G401.6 (cell line): ENCODE data around the gene SAT1.
A peak's percentile ranks its signal among the peaks of the same experiment; 100 is the strongest.

Experiments
- FAIRE-seq: peaks from 2 replicates; lab custom pipeline; 2012; peaks lifted over from hg19 to GRCh38; lab: Jason Lieb, UNC

The SAT1 gene

DNA sequence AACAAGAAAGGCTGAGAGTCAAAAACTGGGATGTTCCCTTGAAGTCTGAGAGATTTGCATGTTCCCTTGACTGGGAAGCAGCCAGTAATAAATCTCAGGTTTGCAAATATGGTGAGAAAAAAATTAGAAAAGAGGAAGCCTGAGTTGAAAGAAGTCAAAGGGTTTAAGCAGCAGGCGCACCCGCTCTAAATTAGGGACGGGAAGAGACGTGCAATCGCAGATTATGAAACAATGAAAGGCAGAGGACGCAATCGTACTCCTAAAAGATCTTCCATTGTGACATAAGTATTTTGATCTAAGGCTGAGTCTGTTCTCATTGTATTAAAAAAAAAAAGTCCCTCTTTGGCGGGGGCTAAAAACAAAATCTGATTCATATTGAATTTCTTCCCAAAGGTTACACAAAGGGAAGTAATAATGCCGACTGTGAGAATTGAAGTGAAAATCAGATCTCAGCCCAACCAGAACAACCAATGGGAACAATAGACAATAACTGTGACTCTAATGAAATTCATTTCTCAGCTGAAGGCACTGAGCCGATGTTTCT, 28.2 kb downstream of the SAT1 start:
- FAIRE-seq: peak; percentile 77

- FAIRE-seq: no peak
These were observed 28.7 kb downstream of the SAT1 start for GRCh38 chrX:23811656-23812055.

DNA sequence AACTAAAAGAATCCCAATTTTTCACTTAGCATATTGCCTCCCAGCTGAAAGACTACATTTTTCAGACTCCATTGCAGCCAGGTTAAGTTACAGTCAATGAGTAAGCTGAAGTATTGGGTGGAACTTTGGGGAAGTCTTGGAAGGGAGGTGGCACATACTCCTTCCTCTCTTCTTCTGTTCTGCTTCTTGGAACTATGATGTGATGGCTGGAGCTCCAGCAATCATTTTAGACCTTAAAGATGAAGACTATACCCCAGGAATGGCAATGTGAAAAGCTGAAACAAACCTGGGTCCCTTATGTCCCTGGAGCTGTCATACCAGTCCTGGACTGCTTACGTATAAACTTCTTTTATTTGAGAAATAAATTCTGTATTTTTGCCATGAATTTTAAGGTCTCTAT, 30.8 kb downstream of the SAT1 start:
- no peak for FAIRE-seq

DNA sequence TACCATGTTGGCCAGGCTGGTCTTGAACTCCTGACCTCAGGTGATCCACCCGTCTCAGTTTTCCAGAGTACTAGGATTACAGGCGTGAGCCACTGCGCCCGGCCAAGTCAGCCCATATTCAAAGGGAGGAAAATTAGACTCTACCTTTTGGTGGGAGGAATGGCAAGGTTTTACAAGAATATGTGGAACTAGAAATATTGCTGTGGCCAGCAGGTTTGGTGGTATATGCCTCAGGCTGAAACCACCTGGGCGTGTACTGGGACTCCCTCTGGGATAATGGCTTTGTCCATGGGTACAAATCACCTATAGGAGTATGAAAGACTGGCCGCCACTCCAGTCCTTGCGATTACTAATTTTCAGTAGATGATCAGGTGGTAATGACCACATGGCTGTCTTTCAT, 32.4 kb downstream of the SAT1 start:
- no peak for FAIRE-seq

- no peak for FAIRE-seq
These were observed 33.2 kb downstream of the SAT1 start for GRCh38 chrX:23816179-23816578.

- no peak for FAIRE-seq
These were observed 35.0 kb downstream of the SAT1 start for GRCh38 chrX:23817979-23818336.

GRCh38 chrX:23819385-23820234, 36.6 kb downstream of the SAT1 start:
- no peak for FAIRE-seq

GRCh38 chrX:23820235-23820782, 37.3 kb downstream of the SAT1 start:
- no peak for FAIRE-seq

- no peak for FAIRE-seq
These were observed 38.9 kb downstream of the SAT1 start for GRCh38 chrX:23821847-23822246.

DNA sequence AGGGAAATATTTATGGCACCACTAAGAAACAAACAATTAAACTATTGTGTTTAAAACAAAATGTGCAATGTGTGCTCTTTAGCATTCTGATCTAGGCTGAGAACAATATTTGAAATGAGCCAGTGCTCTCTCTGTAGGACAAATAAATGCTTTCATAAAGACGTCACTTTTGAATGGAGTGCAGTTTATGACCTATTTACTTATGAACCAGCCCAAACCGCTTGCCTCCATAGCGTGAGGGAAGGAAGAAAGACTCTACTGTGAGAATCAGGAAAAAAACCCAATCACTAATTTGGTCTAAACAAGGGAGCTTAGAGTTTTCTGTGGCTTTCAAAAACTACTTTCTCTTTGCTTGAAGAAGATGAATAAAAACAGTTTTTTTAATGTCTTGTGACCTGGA, 39.4 kb downstream of the SAT1 start:
- FAIRE-seq: peak; percentile 23

DNA sequence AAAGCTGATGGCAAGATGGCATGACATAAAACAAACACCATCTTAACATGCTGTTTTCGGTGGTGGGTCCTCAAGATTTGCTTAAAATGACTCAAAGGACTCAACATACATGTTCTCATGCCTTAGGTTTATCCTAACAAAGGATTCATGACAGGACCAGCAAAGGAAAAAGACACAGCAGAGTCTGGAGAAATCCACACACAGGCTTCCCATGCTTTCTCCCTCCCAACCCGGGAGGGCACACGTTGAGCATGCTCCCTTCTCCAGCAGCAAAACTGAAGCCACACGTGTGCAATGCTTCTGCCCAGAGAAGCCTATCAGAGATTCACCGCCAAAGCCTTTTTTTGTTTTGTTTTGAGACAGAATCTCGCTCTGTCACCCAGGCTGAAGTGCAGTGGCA, 39.9 kb downstream of the SAT1 start:
- no peak for FAIRE-seq

- no peak for FAIRE-seq
These were observed 42.7 kb downstream of the SAT1 start for GRCh38 chrX:23825675-23826074.

GRCh38 chrX:23826216-23826615, 43.2 kb downstream of the SAT1 start:
- no peak for FAIRE-seq

GRCh38 chrX:23826653-23827052, 43.7 kb downstream of the SAT1 start:
- no peak for FAIRE-seq

DNA sequence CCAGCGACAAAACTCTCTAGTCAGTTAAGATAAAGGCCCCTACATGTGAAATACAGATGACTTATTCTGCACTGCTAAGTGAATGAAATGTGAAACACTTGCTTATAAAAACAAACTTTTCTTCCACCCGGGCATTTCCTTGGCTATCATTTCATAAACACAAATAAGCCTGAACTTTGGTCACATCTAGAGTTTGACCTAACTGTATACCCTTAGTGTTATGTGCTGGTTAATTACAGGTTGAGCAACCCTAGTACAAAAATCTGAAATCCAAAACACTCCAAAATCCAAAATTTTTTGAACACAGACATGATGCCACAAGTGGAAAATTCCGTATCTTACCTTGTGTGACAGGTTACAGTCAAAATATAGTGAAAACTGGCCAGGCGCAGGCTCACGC, 45.9 kb downstream of the SAT1 start:
- FAIRE-seq: no peak

DNA sequence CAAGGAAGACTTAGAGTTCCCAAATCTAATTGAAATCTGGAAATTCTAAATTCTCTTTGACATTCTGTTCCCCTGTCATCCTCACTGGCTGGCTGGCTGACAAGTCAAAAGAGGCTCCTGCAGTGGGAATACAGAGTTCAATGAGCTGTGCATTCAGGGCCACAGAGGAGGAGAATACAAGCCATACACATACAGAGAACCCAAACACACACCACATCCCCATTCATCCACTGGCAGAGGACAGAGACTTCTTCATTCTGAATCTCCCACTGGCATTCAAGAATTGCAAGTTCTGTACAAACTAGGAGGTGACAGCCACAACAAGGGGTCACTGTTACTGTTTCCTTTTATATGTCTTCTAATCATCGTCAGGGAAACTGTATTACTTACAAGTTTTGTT, 49.7 kb downstream of the SAT1 start:
- no peak for FAIRE-seq
